GM18507 (cell line): Measurements from ENCODE around the gene GRAP2.
"Not testable (repeated sequence)": the region's sequence is repeated elsewhere in the genome, so short reads cannot be mapped to it uniquely, and the experiment has no call there.

Experiments
- DNase-seq: peaks from one replicate; pipeline ENCODE4 v3.0.0; 2011; ENCODE audit warnings: low read depth; ENCODE audit not compliant: insufficient read length; ENCODE audit errors: extremely low spot score
- FAIRE-seq: peaks from 2 replicates; lab custom pipeline; 2011; peaks lifted over from hg19 to GRCh38; lab: Jason Lieb, UNC

The GRAP2 gene

DNA sequence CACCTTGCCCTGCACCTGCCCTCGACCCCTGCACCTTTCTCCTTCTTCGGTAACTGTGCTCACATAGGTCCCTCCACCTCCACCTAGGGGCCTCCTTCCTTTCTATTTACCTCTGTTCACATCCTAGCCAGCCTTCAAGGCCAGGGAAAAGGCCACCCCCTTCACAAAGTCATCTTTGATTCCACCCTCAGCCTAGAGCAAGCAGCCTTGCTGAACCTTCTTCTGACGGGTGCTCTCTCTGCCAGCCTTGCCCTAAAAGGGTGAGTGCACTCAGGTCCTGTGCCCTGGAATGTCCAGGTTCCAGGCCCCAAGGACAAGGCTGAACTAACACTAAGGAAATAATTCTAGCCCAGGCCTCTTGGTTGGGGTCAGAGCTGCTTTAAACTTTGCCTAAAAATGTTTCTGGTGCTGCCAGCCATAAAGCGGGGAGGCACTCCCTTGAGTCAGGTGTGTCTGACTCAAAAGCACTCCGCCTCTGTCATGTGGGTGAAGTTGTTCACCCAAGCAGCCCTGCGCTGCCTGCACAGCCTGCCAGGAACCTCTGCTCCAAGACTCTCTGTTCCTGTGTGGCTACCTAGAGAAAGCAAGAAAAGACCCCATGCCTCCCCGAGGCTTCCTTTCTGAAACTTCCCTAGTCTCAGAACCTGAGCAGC is 84.6 kb downstream of the GRAP2 start:
- DNase-seq: no peak
- FAIRE-seq: no peak

- FAIRE-seq (no peak), DNase-seq (no peak)
Measured at GRCh38 chr22:39988386-39989114, 87.7 kb downstream of the GRAP2 start.

DNA sequence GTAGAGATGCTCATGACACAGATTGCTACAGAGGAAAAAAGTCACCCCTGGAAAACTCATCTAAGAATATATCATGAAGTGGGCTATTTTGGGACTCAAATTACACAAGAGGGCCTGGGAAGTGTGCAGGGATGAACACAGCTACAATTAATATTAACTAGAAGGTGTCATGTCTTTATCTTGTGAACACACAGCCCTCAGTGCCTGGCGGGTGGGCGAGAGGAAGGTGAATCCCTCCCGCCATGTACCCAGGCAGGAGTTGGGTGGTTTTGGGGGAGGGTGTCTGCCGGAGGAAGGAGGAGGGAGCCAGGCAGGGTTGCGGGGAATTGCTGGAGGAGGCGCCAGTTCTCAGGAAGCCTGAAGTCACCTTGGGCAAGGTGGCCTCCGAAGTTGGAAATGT is 88.7 kb downstream of the GRAP2 start:
- no peak for DNase-seq
- FAIRE-seq: no peak

- DNase-seq (no peak), FAIRE-seq (no peak)
Measured at GRCh38 chr22:39990686-39991085, 89.8 kb downstream of the GRAP2 start.

DNA sequence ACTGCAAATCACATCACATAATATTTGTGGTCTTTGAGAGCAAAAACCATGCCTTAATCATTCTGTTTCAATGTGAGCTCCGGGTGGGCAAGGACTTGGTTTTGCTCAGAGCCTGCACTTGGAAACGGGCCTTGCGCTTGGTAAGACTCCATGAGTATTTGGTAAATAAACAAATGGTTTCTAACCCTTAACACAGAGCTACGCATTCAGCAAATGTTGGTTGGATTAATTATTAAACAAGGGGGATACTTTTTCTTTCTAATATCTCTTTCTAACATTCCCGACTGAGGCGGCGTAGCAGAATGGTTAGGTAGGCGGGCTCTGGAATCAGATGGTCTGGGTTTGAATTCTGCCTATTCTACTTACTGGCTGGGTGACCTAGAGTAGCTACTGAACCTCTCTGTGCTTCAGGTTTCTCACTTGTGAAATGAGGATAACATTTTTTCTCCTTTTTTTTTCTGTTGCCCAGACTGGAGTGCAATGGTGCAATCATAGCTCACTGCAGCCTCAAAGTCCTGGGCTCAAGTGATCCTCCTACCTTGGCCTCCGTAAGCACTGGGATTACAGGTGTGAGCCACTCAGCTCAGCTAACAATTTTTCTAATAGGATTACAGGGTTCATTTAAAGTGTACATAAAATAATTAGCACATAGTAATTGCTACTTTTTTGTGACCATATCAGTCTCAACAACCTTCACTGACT is 90.4 kb downstream of the GRAP2 start:
- no peak for FAIRE-seq
- no peak for DNase-seq

DNA sequence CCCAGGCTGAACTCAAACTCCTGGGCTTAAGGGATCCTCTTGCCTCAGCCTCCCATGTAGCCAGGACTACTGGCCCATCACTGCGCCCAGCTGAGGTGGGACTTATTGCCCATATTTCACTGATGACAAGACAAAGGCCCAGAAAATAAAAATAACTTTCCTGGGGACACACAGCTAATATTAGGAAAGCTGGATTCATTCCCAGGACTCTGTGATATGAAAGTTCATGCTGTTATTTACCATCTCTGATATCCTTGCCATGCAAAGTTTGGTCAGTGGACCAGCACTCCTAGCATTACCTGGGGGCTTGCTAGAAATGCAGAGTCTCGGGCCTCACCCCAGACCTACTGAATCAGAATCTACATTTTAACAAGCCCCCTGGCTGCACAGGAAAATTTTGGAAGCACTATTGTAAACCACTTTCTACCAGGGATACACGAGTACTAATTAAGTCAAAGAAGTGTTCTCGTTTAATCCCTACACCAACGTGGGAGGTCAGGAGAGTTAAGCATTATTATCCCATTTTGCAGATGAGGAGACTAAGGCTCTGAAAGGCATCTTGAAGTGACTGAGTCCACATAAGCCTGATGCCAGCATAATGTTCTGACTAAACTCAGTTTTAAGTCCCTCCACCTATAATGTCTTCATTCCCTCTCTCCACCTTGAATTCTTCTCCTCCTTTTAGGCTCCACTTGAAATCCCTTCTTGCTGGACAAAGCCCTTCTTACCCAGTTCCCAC is 91.4 kb downstream of the GRAP2 start:
- DNase-seq (no peak), FAIRE-seq (no peak)

- not testable (repeated sequence) for FAIRE-seq
Measured at GRCh38 chr22:39992894-39993293, 92.0 kb downstream of the GRAP2 start.

GRCh38 chr22:39994041-39994565 is 93.2 kb downstream of the GRAP2 start:
- peak; percentile 12 for FAIRE-seq
- no peak for DNase-seq

More at GRCh38 chr22:39992894-39993293, 92.0 kb downstream of the GRAP2 start:
- DNase-seq: not testable (repeated sequence)

DNA sequence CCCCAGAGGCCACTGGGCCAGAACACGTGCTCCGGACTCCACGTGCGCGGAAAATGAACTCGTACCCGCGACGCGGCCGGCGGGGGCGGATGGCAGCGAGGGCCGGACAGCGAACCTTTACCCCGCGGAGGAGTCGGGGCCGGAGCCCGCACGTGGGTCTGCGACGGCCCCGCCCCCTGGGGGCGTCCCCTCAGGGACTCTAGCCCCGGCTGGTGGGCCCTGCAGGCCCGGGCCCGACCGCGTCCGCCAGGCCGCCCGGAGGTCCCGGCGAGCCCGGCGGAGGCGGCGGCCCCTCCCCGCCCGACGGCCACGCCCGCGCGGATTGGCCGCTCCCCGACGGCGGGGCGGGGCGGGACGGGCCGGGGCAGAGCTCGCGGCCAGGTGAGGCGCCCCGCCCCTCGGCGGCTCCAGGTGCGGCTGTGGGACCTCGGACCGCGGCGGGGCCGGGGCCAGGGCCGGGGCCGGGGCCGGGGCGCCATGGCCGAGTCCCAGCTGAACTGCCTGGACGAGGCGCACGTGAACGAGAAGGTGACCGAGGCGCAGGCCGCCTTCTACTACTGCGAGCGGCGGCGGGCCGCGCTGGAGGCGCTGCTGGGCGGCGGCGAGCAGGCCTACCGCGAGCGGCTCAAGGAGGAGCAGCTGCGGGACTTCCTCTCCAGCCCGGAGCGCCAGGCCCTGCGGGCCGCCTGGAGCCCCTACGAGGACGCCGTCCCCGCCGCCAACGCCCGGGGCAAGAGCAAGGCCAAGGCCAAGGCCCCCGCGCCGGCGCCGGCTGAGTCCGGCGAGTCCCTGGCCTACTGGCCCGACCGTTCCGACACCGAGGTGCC is 93.9 kb downstream of the GRAP2 start, which contains the start of gene FAM83F:
FAM83F (plus strand) TSS at position 389 of the 827 bp plus-strand sequence; CDS start at position 478, 89 bp downstream.
- DNase-seq: no peak
- FAIRE-seq: no peak

GRCh38 chr22:39995393-39996252 is 94.7 kb downstream of the GRAP2 start:
- no peak for DNase-seq
- no peak for FAIRE-seq

GRCh38 chr22:39996732-39997131 is 95.8 kb downstream of the GRAP2 start:
- no peak for FAIRE-seq
- DNase-seq: no peak

GRCh38 chr22:39997421-39997820 is 96.5 kb downstream of the GRAP2 start:
- FAIRE-seq (no peak), DNase-seq (no peak)

- DNase-seq (no peak), FAIRE-seq (no peak)
Measured at GRCh38 chr22:39997939-39998726, 97.2 kb downstream of the GRAP2 start.

GRCh38 chr22:39999144-39999757 is 98.4 kb downstream of the GRAP2 start:
- FAIRE-seq: no peak

DNA sequence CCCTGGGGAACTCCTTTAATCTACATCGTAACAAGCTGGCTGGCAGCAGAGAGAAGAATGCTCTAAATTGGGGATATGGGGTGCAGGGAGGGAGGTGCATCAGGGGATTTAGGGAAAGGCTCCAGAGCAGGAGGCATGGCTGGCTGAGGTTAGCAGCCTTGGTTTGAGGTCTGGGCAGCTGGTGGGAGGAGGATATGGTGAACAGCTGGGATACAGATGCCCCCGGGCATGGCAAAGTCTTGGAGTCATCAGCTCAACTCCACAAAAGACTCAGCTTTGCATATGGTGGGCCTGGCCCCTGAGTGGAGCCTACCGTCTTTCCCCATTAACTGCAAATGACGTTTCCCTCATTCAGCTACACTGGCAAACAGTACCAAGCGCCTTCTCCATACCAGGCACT is 99.3 kb downstream of the GRAP2 start:
- no peak for DNase-seq
- no peak for FAIRE-seq

More at GRCh38 chr22:39999144-39999757, 98.4 kb downstream of the GRAP2 start:
- no peak for DNase-seq

- DNase-seq (no peak), FAIRE-seq (no peak)
Measured at GRCh38 chr22:40001106-40001505, 100.2 kb downstream of the GRAP2 start.
